PFSK-1 (cell line): ENCODE data around the gene EMILIN3.

Experiments used
- FOXP2 ChIP-seq: optimal IDR thresholded peaks from 2 replicates; pipeline ENCODE3; 2011; ENCODE audit warnings: borderline replicate concordance, control low read depth, inconsistent platforms; ENCODE audit not compliant: insufficient read depth; ENCODE audit errors: extremely low read length, extremely low read depth
- POLR2AphosphoS5 ChIP-seq: IDR thresholded peaks from 2 replicates; pipeline ENCODE4 v1.6.1; 2012; ENCODE audit warnings: low read depth, mild to moderate bottlenecking, control low read depth, low read length, moderate library complexity
- SIN3A ChIP-seq: IDR thresholded peaks from 2 replicates; pipeline ENCODE4 v1.6.1; 2012; ENCODE audit warnings: mild to moderate bottlenecking, low read length, moderate library complexity, borderline replicate concordance; ENCODE audit not compliant: insufficient read depth
- TAF1 ChIP-seq: IDR thresholded peaks from 2 replicates; pipeline ENCODE4 v1.6.1; 2012; ENCODE audit warnings: low read length, control low read depth, borderline replicate concordance; ENCODE audit not compliant: insufficient read depth
- TF ChIP-seq, protein P1 (sequence below), 2 experiments: IDR thresholded peaks; 2 replicates each; pipeline versions ENCODE4 v1.6.1 to v1.8.0; 2011 to 2012; ENCODE audit warnings: low read depth in 2 of 2, low read length in 2 of 2, control low read depth in 1 of 2, inconsistent platforms in 1 of 2, mild to moderate bottlenecking in 1 of 2, moderate library complexity in 1 of 2; ENCODE audit not compliant: insufficient read depth in 1 of 2

DNA sequence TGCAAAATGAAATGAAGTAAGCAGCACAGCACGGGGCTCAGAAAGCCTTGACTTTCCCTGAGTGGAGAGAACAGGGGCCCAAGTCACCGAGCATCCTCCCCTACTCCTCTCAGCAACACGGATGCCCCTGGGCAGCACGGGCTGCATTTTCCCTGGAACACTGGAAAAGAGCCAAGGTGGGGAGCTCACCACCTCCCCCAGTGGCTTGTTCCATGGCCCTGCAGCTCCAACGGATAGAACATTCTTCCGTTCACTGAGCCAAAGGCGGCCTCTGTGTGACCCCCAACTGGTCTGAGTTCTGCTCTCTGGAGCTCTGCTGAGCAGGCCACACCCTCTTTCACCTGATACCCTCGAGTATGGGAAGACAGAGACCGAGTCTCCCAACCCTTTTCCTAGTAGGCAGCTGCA is 20.8 kb upstream of the EMILIN3 start:
- TF ChIP-seq POLR2AphosphoS5 (no peak), TAF1 (no peak), SIN3A (no peak), FOXP2 (no peak)
- TF ChIP-seq, protein P1, sequence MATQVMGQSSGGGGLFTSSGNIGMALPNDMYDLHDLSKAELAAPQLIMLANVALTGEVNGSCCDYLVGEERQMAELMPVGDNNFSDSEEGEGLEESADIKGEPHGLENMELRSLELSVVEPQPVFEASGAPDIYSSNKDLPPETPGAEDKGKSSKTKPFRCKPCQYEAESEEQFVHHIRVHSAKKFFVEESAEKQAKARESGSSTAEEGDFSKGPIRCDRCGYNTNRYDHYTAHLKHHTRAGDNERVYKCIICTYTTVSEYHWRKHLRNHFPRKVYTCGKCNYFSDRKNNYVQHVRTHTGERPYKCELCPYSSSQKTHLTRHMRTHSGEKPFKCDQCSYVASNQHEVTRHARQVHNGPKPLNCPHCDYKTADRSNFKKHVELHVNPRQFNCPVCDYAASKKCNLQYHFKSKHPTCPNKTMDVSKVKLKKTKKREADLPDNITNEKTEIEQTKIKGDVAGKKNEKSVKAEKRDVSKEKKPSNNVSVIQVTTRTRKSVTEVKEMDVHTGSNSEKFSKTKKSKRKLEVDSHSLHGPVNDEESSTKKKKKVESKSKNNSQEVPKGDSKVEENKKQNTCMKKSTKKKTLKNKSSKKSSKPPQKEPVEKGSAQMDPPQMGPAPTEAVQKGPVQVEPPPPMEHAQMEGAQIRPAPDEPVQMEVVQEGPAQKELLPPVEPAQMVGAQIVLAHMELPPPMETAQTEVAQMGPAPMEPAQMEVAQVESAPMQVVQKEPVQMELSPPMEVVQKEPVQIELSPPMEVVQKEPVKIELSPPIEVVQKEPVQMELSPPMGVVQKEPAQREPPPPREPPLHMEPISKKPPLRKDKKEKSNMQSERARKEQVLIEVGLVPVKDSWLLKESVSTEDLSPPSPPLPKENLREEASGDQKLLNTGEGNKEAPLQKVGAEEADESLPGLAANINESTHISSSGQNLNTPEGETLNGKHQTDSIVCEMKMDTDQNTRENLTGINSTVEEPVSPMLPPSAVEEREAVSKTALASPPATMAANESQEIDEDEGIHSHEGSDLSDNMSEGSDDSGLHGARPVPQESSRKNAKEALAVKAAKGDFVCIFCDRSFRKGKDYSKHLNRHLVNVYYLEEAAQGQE (IDR thresholded peaks at IDR 0.05; ENCODE audit: insufficient read depth in 1 of 2, low read depth in 2 of 2, low read length in 2 of 2): no peak
